DMS 273 (cell line): ENCODE results near the gene SRGAP1.

Source experiments
- DNase-seq: peaks from one replicate; lab custom pipeline; 2025; ENCODE audit not compliant: unreplicated experiment; lab: John Stamatoyannopoulos, UW

SRGAP1 gene

GRCh38 chr12:63905544-63905943 is 61.0 kb downstream of the SRGAP1 start:
- no peak for DNase-seq

GRCh38 chr12:63906876-63907275 is 62.4 kb downstream of the SRGAP1 start:
- no peak for DNase-seq

- no peak for DNase-seq
Measured at GRCh38 chr12:63907561-63907960, 63.1 kb downstream of the SRGAP1 start.

DNA sequence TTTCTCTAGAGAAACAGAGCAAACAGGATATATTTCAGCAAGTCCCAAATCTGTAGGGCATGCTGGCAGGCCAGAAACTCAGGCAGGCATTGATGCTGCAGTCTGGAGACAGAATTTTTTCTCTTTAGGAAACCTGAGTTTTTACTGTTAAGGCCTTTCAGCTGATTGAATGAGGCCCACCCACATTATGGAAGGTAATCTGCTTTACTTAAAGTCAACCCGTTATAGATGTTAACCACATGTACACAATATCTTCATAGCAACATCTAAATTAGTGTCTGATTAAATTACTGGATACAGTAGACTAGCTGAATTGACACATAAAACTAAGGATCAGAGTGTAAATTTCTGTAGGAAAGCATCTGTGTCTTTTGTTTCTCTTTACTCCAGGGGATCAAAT is 65.2 kb downstream of the SRGAP1 start:
- no peak for DNase-seq

GRCh38 chr12:63911341-63911740 is 66.8 kb downstream of the SRGAP1 start:
- no peak for DNase-seq

DNA sequence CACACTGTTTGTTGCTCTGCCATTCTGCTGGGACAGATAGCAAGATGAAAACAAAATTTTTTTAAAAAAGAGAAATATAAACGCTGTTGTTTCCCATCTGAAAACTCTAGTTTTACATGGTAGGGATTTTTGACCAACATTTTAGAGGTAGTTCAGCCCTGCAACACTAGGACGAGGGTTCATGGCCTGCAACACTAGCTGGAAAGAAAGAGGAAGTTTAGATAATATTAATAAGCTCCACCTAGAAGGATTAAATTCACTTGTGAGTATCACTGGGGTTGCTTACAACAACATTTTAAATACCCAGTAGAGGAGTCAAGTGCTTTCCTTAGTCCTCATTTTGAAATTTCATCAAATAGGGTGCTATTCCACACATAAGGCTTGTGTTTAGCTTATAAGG is 68.2 kb downstream of the SRGAP1 start:
- DNase-seq, result no peak

DNA sequence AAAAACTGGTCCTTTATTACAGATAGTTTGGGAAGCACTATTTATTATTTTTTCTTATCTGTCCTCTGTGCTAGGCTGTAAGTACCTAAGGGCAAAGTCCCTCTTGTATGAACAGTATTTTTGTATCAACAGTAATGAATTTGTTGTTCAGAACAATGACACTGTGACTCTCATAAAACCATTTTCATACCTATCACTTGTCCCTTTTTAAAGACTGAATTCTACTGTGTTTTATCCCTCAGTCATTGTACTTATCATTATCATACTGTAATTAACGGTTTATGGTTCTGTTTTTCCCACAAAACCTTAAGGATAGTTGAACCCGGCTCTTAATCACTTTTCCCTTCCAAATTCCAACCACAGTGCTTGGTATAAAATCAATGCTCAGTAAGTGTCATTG is 69.4 kb downstream of the SRGAP1 start:
- DNase-seq, result no peak

DNA sequence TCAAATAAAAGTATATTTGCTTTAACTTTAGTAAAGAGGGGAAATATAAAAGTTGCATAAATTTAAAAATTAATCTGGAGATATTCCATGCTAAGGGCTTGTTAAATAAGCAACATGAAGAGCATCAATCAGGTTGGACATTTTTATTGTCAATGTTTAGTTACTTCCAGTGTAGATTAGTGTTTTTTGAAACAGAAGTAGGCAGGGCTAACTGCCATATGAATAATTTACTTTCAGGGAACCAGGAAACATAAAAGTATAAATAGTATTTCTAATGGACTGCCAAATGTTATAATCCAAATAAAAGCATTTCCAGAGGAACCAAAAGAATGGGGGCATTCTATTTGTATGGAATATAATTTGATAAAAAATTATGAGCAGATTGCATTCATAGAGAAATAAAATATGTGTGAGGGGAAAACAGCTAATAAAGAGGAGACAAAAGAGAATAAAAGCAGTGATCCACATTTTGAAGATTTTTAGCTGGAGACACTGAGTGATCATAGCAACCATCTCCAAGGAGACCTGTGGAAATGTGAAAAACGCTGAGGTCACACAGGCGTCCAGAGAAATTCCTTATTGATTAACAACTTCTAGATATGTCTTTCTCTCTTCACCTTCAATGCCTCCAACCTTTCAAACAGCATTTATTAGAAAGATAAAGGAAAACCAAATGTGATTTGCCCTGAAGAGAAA is 70.8 kb downstream of the SRGAP1 start:
- peak; percentile 25 for DNase-seq

GRCh38 chr12:63916561-63917476 is 72.3 kb downstream of the SRGAP1 start:
- DNase-seq, result no peak

DNA sequence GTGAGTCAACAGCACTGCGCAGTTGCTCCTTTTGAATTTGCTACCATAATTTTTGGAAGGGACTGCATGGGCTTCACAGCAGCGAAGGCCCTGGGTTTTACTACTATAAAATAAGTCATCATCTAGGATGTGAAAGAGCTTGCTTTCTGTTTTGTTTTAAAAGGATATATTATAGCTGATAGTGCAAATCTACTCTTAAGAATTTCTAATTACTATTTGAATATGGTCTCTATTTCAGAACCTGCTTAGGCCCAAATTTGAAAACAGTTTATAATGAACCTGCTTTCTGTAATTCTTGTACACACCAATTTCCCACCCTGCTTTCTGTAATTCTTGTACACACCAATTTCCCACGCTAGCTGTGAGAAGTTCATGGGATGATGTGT is 73.0 kb downstream of the SRGAP1 start:
- DNase-seq, result no peak

- peak; percentile 54 for DNase-seq
Measured at GRCh38 chr12:63917864-63918799, 73.6 kb downstream of the SRGAP1 start.

- DNase-seq, result no peak
Measured at GRCh38 chr12:63918800-63919300, 74.3 kb downstream of the SRGAP1 start.

GRCh38 chr12:63919756-63920155 is 75.3 kb downstream of the SRGAP1 start:
- DNase-seq, result no peak

GRCh38 chr12:63921157-63921556 is 76.7 kb downstream of the SRGAP1 start:
- DNase-seq, result no peak

DNA sequence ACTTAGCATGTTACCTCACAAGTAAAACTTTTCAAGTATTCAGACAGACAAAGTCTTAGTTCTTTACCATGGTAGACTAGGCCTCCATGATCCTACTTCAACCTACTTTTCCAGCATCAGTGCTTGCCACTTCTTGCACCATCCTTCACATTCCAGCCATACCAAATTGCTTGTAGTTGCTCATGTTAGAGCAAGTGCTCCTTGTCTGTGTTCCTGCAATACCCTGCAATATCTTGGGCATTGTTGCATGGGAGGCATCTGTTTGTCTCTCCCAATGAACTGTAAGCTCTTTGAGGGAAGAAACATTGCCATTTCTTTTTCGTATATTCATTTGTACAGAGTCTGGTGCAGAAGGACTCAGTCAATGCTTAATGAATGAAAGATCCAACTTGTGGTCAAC is 78.0 kb downstream of the SRGAP1 start:
- DNase-seq, result no peak

DNA sequence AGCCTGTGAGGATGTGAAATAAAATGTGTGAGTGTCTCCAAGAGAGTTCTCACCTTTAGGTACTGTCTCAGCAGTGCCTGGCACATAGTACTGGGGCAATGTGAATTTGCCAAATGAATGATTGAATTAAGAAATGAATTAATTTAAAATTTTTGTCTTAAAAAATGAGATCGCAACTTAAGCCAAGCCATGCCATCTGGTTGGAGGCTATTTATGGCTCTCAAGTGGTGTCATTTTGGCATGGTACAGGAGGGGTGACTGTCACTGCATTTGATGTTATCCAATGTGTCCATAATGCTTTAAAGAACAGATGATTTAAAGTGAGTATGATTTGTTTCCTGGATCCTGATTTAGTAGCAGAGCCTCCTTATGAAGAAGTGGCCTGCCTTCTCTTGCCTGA is 80.3 kb downstream of the SRGAP1 start:
- DNase-seq, result no peak

DNA sequence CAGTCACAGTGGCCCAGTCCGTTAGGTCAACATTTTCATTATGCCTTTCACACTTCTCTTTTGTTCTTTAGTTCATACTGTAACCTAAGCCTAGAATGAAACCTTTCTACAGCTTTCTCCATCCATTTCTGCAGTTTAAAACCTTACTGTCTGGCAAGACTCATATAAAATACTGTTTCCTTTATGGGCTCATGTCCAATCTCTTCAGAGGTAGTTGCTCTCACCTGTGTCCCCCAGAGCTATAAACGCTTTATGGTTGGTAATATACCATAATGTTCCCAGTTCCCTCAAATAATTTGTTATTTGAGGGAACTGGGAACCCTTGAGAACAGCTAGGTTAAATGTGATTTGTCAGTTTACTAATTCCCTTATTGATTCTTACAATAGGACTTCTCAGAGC is 83.0 kb downstream of the SRGAP1 start:
- DNase-seq, result no peak

- DNase-seq, result no peak
Measured at GRCh38 chr12:63928305-63928704, 83.8 kb downstream of the SRGAP1 start.

DNA sequence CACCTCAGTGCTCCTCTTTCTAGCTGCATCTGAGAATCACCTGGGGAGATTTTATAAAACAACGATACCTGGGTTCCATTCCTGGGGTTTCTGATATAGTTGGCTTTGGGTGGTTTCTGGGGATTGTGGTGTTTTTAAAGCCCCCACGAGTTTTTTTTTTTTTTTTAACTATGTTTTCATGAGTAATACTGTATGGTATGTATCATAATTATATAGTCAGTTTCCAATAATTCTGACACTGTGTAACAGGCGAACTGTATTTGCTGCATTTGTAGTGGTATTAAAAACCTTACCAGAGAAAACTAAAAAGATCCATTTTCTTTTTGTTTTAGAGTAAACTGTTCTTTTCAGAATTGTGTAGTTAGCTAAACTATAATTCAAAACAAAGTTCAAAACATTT is 84.9 kb downstream of the SRGAP1 start:
- DNase-seq, result no peak

GRCh38 chr12:63930971-63931370 is 86.5 kb downstream of the SRGAP1 start:
- DNase-seq, result no peak

- no peak for DNase-seq
Measured at GRCh38 chr12:63931703-63932102, 87.2 kb downstream of the SRGAP1 start.
